AG04449 (cell line): Measurements from ENCODE around the gene GNAI2.
"Not testable (repeated sequence)": the region's sequence is repeated elsewhere in the genome, so short reads cannot be mapped to it uniquely, and the experiment has no call there.

Experiments
- CTCF ChIA-PET: fragments of 350-600 bp; formaldehyde crosslinking; extraction: SDS; loops from one replicate; lab custom pipeline; 2021; ENCODE audit warnings: antibody characterized with exemption; lab: Yijun Ruan, JAX
- POLR2A ChIA-PET: fragments of 400-600, 350-600 bp; formaldehyde crosslinking; extraction: SDS; loops from one replicate; lab custom pipeline; 2020; ENCODE audit warnings: antibody characterized with exemption, inconsistent platforms; lab: Yijun Ruan, JAX
- DNase-seq: peaks from one replicate; pipeline ENCODE4 v3.0.0-alpha.2; 2010; ENCODE audit warnings: low read depth, low spot score
- H3K4me3 ChIP-seq: 2 replicates; pipeline ENCODE4 v1.5.1; 2011; ENCODE audit warnings: low read depth, mild to moderate bottlenecking, control low read depth, low read length
- TF ChIP-seq, protein P1 (sequence below): IDR thresholded peaks from one replicate; pipeline ENCODE4 v1.5.1; 2011; ENCODE audit warnings: mild to moderate bottlenecking, moderate library complexity, low read length, control low read depth, inconsistent platforms; ENCODE audit not compliant: insufficient read depth; ENCODE audit errors: missing control alignments

GNAI2 gene

DNA sequence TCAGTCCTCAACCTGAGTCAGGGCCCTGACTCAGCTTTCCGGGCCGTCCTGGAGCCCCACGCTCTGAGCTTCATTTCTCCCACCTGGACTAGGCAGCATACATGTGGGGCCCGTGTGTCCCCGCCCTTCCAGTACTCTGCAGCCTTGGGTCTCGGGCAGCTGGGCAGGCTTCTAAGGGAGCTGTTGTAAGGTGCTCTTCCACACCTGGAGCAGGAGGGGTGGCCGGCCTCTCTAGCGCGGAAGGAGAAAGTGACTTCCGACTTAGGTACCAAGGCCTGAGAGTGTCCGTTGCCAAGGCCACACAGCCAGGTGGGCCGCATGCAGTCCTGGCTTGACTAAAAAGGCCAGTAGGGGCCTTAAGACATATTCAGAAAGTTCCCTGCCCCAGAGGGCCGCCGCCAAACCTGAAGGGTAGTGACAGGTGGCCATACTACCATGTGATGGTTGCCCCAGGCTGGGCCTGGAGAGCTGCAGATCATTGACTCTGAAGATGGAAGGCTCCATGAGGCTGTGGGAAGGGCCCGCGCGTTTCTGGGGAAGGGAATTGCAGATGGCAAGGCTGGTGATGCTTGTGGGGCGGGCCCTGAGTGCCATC lies 23.5 kb downstream of the GNAI2 start:
- H3K4me3 ChIP-seq = no peak overlapping the region
- TF ChIP-seq, protein P1, sequence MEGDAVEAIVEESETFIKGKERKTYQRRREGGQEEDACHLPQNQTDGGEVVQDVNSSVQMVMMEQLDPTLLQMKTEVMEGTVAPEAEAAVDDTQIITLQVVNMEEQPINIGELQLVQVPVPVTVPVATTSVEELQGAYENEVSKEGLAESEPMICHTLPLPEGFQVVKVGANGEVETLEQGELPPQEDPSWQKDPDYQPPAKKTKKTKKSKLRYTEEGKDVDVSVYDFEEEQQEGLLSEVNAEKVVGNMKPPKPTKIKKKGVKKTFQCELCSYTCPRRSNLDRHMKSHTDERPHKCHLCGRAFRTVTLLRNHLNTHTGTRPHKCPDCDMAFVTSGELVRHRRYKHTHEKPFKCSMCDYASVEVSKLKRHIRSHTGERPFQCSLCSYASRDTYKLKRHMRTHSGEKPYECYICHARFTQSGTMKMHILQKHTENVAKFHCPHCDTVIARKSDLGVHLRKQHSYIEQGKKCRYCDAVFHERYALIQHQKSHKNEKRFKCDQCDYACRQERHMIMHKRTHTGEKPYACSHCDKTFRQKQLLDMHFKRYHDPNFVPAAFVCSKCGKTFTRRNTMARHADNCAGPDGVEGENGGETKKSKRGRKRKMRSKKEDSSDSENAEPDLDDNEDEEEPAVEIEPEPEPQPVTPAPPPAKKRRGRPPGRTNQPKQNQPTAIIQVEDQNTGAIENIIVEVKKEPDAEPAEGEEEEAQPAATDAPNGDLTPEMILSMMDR = no peak
- CTCF ChIA-PET = interaction anchor here (1.0 to 47.4 kb wide), 8 partner anchors 6 to 94 kb away, joined by 3 to 1609 read pairs (median 12); partner anchors contain the start of genes GNAI2, GNAT1, LSMEM2 and SEMA3B
- POLR2A ChIA-PET = interaction anchor here (1.0 to 1.2 kb wide), 4 partner anchors 9 to 24 kb away, joined by 3 to 6 read pairs (median 4); partner anchors contain the start of genes GNAI2 and SEMA3B
- no peak for DNase-seq

DNA sequence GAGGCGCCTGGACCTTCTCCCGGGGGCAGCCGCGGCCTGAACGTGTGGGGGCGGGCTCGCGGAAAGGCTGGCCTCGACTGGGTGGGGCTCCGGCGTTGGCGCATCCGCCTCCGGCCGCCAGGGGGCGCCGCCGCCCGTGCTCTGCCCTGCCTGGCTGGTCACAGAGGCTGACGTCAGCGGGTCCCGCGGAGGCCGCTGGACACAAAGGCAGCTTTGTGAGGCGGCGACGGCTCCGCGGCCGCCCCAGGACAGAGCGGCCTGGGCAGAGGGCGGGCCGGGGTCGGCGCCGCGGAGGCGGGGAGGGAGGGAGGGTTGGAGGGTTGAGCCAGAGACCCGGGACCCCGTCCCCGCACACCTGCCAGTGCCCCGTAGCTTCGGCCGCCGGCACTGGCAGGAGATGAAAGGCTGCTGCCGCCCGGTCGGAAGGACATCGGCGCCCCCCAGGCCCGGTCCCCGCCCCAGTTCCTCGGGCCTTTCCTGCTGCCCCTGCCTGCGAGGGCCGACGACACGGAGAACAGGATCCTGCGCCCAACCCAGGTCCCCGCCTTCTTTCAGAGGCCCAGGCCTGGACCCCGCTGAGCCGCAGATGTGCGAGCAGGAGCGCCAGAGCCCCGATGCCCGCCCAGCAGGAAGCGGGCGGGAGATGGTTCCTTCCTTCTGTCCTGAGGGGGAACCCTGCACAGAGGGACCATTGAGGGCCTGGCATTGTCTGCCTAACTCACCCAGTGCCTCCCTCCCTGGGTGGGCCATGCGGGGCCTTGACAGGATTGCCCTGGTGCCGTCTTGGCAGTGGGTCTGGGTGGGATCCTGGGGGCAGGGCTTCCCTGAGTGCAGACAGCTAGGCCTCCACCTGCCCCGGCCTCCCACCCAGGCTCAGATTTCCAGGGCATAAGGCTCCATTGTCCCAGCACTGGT lies 24.3 kb downstream of the GNAI2 start:
- ChIA-PET POLR2A (interaction anchor here (1.0 to 1.2 kb wide), 4 partner anchors 9 to 24 kb away, joined by 3 to 6 read pairs (median 4); partner anchors contain the start of genes GNAI2 and SEMA3B), CTCF (interaction anchor here (0.7 to 47.4 kb wide), 9 partner anchors 5 to 67 kb away, joined by 3 to 1609 read pairs (median 10); partner anchors contain the start of genes GNAI2, GNAT1, IFRD2 and LSMEM2)
- H3K4me3 ChIP-seq = peak overlapping the region; percentile 57
- no peak for DNase-seq
- TF ChIP-seq, protein P1 = peak; percentile 94

DNA sequence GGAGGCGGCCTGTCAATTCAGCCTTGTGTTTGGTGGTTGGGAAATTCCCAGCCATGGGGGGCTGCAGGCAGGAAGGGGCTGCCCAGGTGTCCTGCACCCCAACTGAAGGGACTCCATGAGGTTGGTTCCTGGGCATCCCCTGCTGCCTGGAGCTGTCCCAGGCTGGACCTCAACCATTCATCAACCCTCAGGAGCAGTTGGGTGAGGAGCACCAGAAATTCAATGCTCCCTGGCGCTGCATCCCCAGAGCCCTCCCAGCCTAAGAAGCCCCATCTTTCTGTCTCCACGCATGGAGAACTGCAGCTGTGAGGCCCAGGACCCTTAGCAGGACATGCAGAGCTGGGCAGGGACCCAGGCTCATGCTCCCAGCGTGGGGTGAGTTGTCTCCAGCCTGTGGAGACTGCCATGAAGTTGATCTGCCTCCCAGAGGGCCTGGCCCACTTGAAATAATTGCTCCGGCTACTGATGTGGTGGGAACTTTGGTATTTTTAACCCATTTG lies 25.0 kb downstream of the GNAI2 start:
- POLR2A ChIA-PET = interaction anchor here (0.6 to 0.7 kb wide), 2 partner anchors 12 to 25 kb away, joined by 3 read pairs; no protein-coding TSS in a partner anchor
- TF ChIP-seq, protein P1 = no peak
- DNase-seq = no peak
- peak overlapping the region; percentile 57 for H3K4me3 ChIP-seq
- CTCF ChIA-PET = interaction anchor here (0.8 to 47.4 kb wide), 8 partner anchors 5 to 67 kb away, joined by 3 to 1609 read pairs (median 7); partner anchors contain the start of genes GNAI2, LSMEM2, SEMA3B and SLC38A3

DNA sequence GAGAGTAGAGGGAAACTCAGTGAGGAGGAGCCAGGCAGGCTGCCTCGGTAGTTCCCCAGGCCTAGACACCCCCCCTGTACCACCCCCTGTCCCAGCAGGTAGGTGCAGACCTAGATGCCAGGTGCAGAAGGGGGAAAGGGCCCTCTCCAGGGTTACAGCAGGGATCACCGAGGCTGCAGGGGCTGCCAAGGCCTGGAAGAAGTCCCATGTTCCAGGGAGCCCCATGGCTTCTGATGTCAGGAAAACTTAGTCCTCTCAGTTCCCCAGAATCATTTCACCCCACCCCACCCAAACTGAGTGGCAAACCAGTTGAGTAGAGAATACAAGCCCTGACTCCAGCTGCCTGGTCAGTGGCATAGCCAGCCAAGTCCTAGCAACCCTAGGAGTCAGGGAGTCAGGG lies 25.5 kb downstream of the GNAI2 start:
- no peak for DNase-seq
- CTCF ChIA-PET = interaction anchor here (0.8 to 47.4 kb wide), 7 partner anchors 4 to 68 kb away, joined by 3 to 1609 read pairs (median 4); partner anchors contain the start of genes GNAI2, LSMEM2, SEMA3B and SLC38A3
- POLR2A ChIA-PET = interaction anchor here (0.6 to 0.7 kb wide), 2 partner anchors 13 to 26 kb away, joined by 3 read pairs; no protein-coding TSS in a partner anchor
- TF ChIP-seq, protein P1 = no peak
- H3K4me3 ChIP-seq = no peak overlapping the region

DNA sequence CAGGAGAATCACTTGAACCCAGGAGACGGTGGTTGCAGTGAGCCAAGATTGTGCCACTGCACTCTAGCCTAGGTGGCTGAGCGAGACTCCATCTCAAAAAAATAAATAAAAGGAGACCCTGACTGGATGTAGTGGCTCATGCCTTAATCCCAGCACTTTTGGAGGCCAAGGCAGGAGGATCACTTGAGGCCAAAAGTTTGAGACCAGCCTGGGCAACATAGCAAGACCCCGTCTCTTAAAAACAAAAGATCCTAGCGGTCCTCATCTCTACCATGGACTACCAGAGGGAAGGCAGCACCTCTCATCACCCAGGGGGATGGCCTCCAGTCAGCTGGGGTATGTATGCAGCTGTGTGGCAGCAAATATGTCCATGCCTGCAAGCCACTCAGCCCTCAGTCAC lies 26.2 kb downstream of the GNAI2 start:
- DNase-seq, H3K4me3 ChIP-seq, POLR2A ChIA-PET: not testable (repeated sequence)
- CTCF ChIA-PET = interaction anchor here (40.0 to 47.4 kb wide), 2 partner anchors 4 to 23 kb away, joined by 1609 read pairs; partner anchors contain the start of genes GNAI2, LSMEM2 and SEMA3B

DNA sequence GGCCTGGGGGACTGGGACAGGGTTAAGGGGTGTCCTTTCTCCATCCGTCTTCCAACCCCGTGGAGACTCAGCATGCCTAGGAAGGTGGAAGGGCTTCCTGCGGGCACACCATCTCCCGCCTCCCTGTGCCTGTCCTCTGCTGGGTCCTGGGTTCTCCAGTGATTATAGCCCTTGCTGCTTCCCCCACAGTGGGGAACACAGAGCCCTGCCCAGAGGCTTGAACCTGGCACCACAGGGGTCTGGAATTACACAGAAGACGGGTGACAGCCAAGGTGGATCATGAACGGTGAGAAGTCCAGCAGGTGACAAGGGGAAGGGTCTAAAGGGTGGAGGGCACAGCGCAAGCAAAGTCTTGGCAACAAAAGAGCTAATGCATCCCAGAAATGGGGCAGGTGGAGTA lies 26.8 kb downstream of the GNAI2 start:
- no peak for DNase-seq
- TF ChIP-seq, protein P1 = no peak
- CTCF ChIA-PET = interaction anchor here (0.8 to 40.0 kb wide), 5 partner anchors 10 to 71 kb away, joined by 3 to 1609 read pairs (median 4); partner anchors contain the start of gene GNAI2
- POLR2A ChIA-PET = interaction anchor here (0.6 to 2.9 kb wide), 3 partner anchors 16 to 36 kb away, joined by 3 to 14 read pairs (median 7); partner anchors contain the start of gene GNAI2
- H3K4me3 ChIP-seq = no peak overlapping the region
